HepG2 (cell line): ENCODE results near the gene SEC31B. TPM values are rescaled to one million over a fixed set of nuclear protein-coding genes. Genes with fewer than 3 reads are reported as not detected.

Source experiments
- ATAC-seq: fragments of 200-7000 bp; cut with Tn5 transposase; 3 replicates; pipeline ENCODE4 v1.9.1; 2020; ENCODE audit warnings: mild to moderate bottlenecking, moderate library complexity
- BruUV-seq: library from RNA; stranded (reverse); fragments of 400-500 nt; replicated peaks from 2 replicates; lab custom pipeline; 2021; lab: Mats Ljungman, UMichigan
- CTCF ChIA-PET: fragments of 300-600 bp; formaldehyde crosslinking; extraction: SDS; loops from one replicate; lab custom pipeline; 2021; ENCODE audit warnings: low total read pairs, inconsistent platforms, low intra/inter-chr PET ratio; lab: Yijun Ruan, JAX
- POLR2A ChIA-PET: fragments of 350-600 bp; sonication (Branson Sonifier 250); formaldehyde crosslinking; loops from one replicate; lab custom pipeline; 2020; ENCODE audit warnings: antibody characterized with exemption, inconsistent platforms; lab: Yijun Ruan, JAX
- DNase-seq: peaks from one replicate; pipeline ENCODE4 v3.0.0-alpha.2; 2015; ENCODE audit warnings: low spot score
- FAIRE-seq: peaks from 3 replicates; lab custom pipeline; 2011; peaks lifted over from hg19 to GRCh38; lab: Jason Lieb, UNC
- H2AFZ ChIP-seq: one replicate; pipeline ENCODE4 v1.6.1; 2011; ENCODE audit warnings: low read length, inconsistent platforms
- H3K27ac ChIP-seq: fragments of 300-600 bp; 3 replicates; pipeline ENCODE4 v1.8.0; 2011; ENCODE audit warnings: mixed run types, mild to moderate bottlenecking, mixed read lengths, low read length, inconsistent platforms; ENCODE audit not compliant: insufficient read depth; ENCODE audit errors: extremely low read length
- H3K27me3 ChIP-seq, 2 experiments: fragments of 200-600 bp in 1 of 2; 2 replicates in 1 of 2; 3 replicates in 1 of 2; pipeline versions ENCODE4 v1.6.0 to v1.8.0; 2011; ENCODE audit warnings: low read length in 2 of 2, mild to moderate bottlenecking in 2 of 2, moderate library complexity in 2 of 2, inconsistent platforms in 1 of 2; ENCODE audit not compliant: insufficient read depth in 2 of 2, control insufficient read depth in 1 of 2
- H3K36me3 ChIP-seq, 2 experiments: fragments of 200-600 bp in 1 of 2; replicated peaks in 1 of 2; 2 replicates in 1 of 2; 3 replicates in 1 of 2; pipeline versions ENCODE4 v1.5.1 to v1.8.0; 2011; ENCODE audit warnings: low read length in 2 of 2, inconsistent platforms in 1 of 2; ENCODE audit not compliant: insufficient read depth in 2 of 2, control insufficient read depth in 1 of 2
- H3K4me1 ChIP-seq: 2 replicates; pipeline ENCODE4 v1.5.1; 2012; ENCODE audit warnings: low read length, inconsistent platforms; ENCODE audit not compliant: insufficient read depth
- H3K4me2 ChIP-seq: 2 replicates; pipeline ENCODE4 v1.6.0; 2011; ENCODE audit warnings: low read depth, low read length, inconsistent platforms
- H3K4me3 ChIP-seq, 3 experiments: fragments of 200-600 bp in 1 of 3; sonication (generic), shearing (Covaris generic) in 1 of 3; replicated peaks in 1 of 3; 2 replicates each; pipeline ENCODE4 v1.5.1; 2011 to 2016; ENCODE audit warnings: low read length in 3 of 3, inconsistent platforms in 2 of 3, low read depth in 2 of 3, mild to moderate bottlenecking in 2 of 3, control low read depth in 1 of 3, mixed read lengths in 1 of 3; ENCODE audit not compliant: insufficient read depth in 1 of 3
- H3K79me2 ChIP-seq: one replicate; pipeline ENCODE4 v1.6.1; 2011; ENCODE audit warnings: low read length, inconsistent platforms; ENCODE audit not compliant: insufficient read depth
- H3K9ac ChIP-seq: 2 replicates; pipeline ENCODE4 v1.6.0; 2011; ENCODE audit warnings: mild to moderate bottlenecking, low read depth, low read length, inconsistent platforms; ENCODE audit not compliant: insufficient read depth
- H3K9me3 ChIP-seq: 2 replicates; pipeline ENCODE4 v1.5.1; 2012; ENCODE audit warnings: mild to moderate bottlenecking, low read length
- H4K20me1 ChIP-seq: 2 replicates; pipeline ENCODE4 v1.6.0; 2011; ENCODE audit warnings: inconsistent platforms, mild to moderate bottlenecking, low read length, moderate library complexity; ENCODE audit not compliant: insufficient read depth
- KLF11 ChIP-seq: IDR thresholded peaks from 2 replicates; pipeline ENCODE4 v1.6.1; 2016; ENCODE audit warnings: missing compliant biosample characterization
- MLLT10 ChIP-seq: sonication (generic); formaldehyde crosslinking; IDR thresholded peaks from 2 replicates; pipeline ENCODE4 v1.4.0; 2020; ENCODE audit warnings: missing genetic modification reagents
- MYC ChIP-seq: sonication (generic); formaldehyde crosslinking; IDR thresholded peaks from 2 replicates; pipeline ENCODE4 v1.9.0; 2021; ENCODE audit warnings: missing genetic modification reagents, borderline replicate concordance
- RBM39 ChIP-seq: fragments of 200-400 bp; formaldehyde crosslinking; IDR thresholded peaks from one replicate; pipeline ENCODE4 v1.6.1; 2018; ENCODE audit warnings: antibody characterized with exemption, mild to moderate bottlenecking, low read depth, low read length; ENCODE audit not compliant: poor library complexity, severe bottlenecking
- SALL1 ChIP-seq: sonication (generic); formaldehyde crosslinking; IDR thresholded peaks from 2 replicates; pipeline ENCODE4 v1.8.0; 2022; ENCODE audit warnings: mild to moderate bottlenecking, missing genetic modification reagents
- SMAD9 ChIP-seq: sonication (generic); formaldehyde crosslinking; IDR thresholded peaks from 2 replicates; pipeline ENCODE4 v1.5.1; 2020; ENCODE audit warnings: mild to moderate bottlenecking, missing genetic modification reagents
- THAP11 ChIP-seq: IDR thresholded peaks from 2 replicates; pipeline ENCODE4 v1.6.1; 2016; ENCODE audit warnings: missing biosample characterization, missing genetic modification reagents
- ZNF292 ChIP-seq: sonication (generic); formaldehyde crosslinking; IDR thresholded peaks from 2 replicates; pipeline ENCODE4 v1.8.1; 2022; ENCODE audit warnings: mild to moderate bottlenecking, low read depth, missing genetic modification reagents, borderline replicate concordance
- ZNF335 ChIP-seq: sonication (generic); formaldehyde crosslinking; IDR thresholded peaks from 2 replicates; pipeline ENCODE4 v1.4.0; 2020; ENCODE audit warnings: missing genetic modification reagents
- ZNF510 ChIP-seq: sonication (generic); formaldehyde crosslinking; IDR thresholded peaks from 2 replicates; pipeline ENCODE4 v1.4.0; 2020; ENCODE audit warnings: low read depth, mild to moderate bottlenecking, missing genetic modification reagents
- WGBS: methylation state at CpG from one replicate; pipeline ENCODE4 v1.1.6; 2017; ENCODE audit warnings: low lambda C conversion rate; 5-methylcytosine and 5-hydroxymethylcytosine counted together
- in situ Hi-C: cut with HindIII; loops from 2 replicates; pipeline ENCODE4 v1.10.0; 2017; ENCODE audit warnings: low pct_unique_long_range_greater_than_20kb; ENCODE audit not compliant: extremely low pct_ligation_motif_present
- intact Hi-C: fragments of 100-400 bp; cut with micrococcal nuclease; formaldehyde crosslinking; loops from one replicate; pipeline ENCODE4 v1.10.0; 2022; ENCODE audit not compliant: unreplicated experiment
- polyA plus RNA-seq, 8 experiments: library from polyadenylated mRNA; depleted of rRNA in 3 of 8; stranded (reverse) in 7 of 8; unstranded in 1 of 8; fragments of >200 nt; fragmentation: Illumina TruSeq in 4 of 8; extraction: Trizol in 4 of 8; gene quantifications; 2 replicates each; pipeline versions ENCODE4 v1.2.1 to v1.2.3, GENCODE V29; 2011 to 2016; ENCODE audit warnings: low read depth in 4 of 8, missing spikeins in 1 of 8, mixed read lengths in 1 of 8; ENCODE audit not compliant: insufficient read depth in 1 of 8
- total RNA-seq, 5 experiments: library from RNA; depleted of rRNA; stranded (reverse); fragments of >200 nt; fragmentation: Illumina TruSeq; extraction: Trizol; gene quantifications; 2 replicates each; pipeline ENCODE4 v1.2.3, GENCODE V29; 2016; ENCODE audit warnings: low read depth in 1 of 5
- TF ChIP-seq, protein P1 (sequence below): sonication (generic); formaldehyde crosslinking; IDR thresholded peaks from 2 replicates; pipeline ENCODE4 v1.4.0; 2020; ENCODE audit warnings: missing genetic modification reagents, mild to moderate bottlenecking, borderline replicate concordance
- TF ChIP-seq, protein P2 (sequence below): sonication (generic); formaldehyde crosslinking; IDR thresholded peaks from 2 replicates; pipeline ENCODE4 v1.9.0; 2021; ENCODE audit warnings: missing genetic modification reagents, borderline replicate concordance

The SEC31B gene
- total and polyA plus RNA-seq, 2 of the 13 experiments (the other 11 are each of a cell fraction or from before 2014, with no cell fraction given): 2.0 to 8.3 TPM

DNA sequence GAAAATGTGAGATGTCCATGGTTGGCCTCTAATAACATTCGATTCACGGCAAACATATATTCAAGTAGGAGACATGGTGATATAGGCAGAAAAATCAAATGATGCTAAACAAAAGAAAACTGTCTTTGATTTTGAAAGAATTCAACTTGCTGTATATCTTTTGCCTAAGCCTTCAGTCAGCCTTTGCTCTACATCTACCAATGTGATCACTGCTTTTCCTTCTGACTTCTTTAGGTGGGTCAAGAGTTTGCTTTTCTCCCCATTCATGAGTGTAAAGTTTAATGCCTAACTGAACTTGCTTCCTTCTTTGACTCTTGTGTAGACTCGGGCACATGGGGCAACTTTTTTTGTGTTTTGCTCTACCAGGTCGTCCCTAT, 15.7 kb upstream of the SEC31B start:
- WGBS: 46% methylated on average over 4 of the region's 4 CpGs
- intact Hi-C loops (no loop called here), in situ Hi-C loops (no loop called here)
- FAIRE-seq: no peak
- BruUV-seq: no TSS peak
- H3K27ac ChIP-seq: no peak overlapping the region
- H3K9me3 ChIP-seq: no peaks in the 10 kb centered on the region
- H4K20me1 ChIP-seq: no peaks in the 10 kb centered on the region
- DNase-seq: no peak
- H2AFZ ChIP-seq: peak overlapping the region; percentile 97
- H3K4me1 ChIP-seq: peaks cover 39% of the 10 kb centered on the region
- ChIA-PET POLR2A (interaction anchor here (0.7 to 1.8 kb wide), 19 partner anchors 9 to 578 kb away, joined by 3 to 22 read pairs (median 5); partner anchors contain the start of genes SCD and SEC31B), CTCF (no interaction called here)
- H3K9ac ChIP-seq: peak overlapping the region; percentile 68
- H3K27me3 ChIP-seq: no peaks in the 10 kb centered on the region; a peak in 1 of 5 replicates
- TF ChIP-seq RBM39: no peak
- TF ChIP-seq, protein P1, sequence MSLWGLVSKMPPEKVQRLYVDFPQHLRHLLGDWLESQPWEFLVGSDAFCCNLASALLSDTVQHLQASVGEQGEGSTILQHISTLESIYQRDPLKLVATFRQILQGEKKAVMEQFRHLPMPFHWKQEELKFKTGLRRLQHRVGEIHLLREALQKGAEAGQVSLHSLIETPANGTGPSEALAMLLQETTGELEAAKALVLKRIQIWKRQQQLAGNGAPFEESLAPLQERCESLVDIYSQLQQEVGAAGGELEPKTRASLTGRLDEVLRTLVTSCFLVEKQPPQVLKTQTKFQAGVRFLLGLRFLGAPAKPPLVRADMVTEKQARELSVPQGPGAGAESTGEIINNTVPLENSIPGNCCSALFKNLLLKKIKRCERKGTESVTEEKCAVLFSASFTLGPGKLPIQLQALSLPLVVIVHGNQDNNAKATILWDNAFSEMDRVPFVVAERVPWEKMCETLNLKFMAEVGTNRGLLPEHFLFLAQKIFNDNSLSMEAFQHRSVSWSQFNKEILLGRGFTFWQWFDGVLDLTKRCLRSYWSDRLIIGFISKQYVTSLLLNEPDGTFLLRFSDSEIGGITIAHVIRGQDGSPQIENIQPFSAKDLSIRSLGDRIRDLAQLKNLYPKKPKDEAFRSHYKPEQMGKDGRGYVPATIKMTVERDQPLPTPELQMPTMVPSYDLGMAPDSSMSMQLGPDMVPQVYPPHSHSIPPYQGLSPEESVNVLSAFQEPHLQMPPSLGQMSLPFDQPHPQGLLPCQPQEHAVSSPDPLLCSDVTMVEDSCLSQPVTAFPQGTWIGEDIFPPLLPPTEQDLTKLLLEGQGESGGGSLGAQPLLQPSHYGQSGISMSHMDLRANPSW (CRISPR knock-in tag): 0 out of 2 replicates have a peak, but pooled peaks have one; percentile 29
- TF ChIP-seq ZNF510 (CRISPR knock-in tag): 0 out of 2 replicates have a peak, but pooled peaks have one; percentile 8
- peaks cover 4 to 23% of the 10 kb centered on the region in 2 experiments for H3K36me3 ChIP-seq
- ATAC-seq: peak; percentile 56
- peak overlapping the region; percentile 72 to 85 (median 83); a peak in 5 of 6 replicates for H3K4me3 ChIP-seq
- peak overlapping the region; percentile 81 for H3K4me2 ChIP-seq
- peaks cover 31% of the 10 kb centered on the region for H3K79me2 ChIP-seq

DNA sequence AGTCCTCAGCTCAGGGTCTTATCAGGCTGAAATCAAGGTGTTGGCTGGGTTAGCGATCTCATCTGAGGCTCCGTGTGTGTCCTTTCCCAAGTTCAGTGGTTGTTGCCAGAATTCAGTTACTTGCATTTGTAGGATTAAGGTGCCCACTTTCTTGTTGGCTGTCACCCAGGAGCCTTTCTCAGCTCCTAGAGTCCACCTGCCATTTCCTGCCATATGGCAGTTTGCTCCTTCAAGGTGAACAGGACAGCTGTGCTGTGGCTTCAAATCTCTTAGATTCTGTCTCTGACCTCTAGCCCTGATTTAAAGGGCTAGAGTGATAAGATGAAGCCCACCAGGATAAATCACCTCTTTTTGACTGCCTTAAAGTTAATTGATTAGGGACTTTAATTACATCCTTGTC, 15.1 kb upstream of the SEC31B start:
- Histone ChIP-seq H4K20me1 (no peaks in the 10 kb centered on the region), H3K79me2 (peaks cover 35% of the 10 kb centered on the region), H3K9ac (no peak overlapping the region), H3K4me1 (peaks cover 41% of the 10 kb centered on the region), H2AFZ (peak overlapping the region; percentile 97), H3K36me3 (peaks cover 4 to 20% of the 10 kb centered on the region in 2 experiments), H3K27ac (no peak overlapping the region), H3K4me2 (peak overlapping the region; percentile 81; the same call in 1 of the 2 replicates), H3K4me3 (no peak overlapping the region), H3K27me3 (no peaks in the 10 kb centered on the region; a peak in 1 of 5 replicates), H3K9me3 (no peaks in the 10 kb centered on the region)
- DNase-seq (no peak), ATAC-seq (no peak), FAIRE-seq (no peak)
- ChIA-PET POLR2A (interaction anchor here (1.0 to 1.4 kb wide), 5 partner anchors 16 to 341 kb away, joined by 3 to 22 read pairs (median 3); no protein-coding TSS in a partner anchor), CTCF (no interaction called here)
- WGBS: 14% methylated on average over 2 of the region's 2 CpGs
- no TSS peak for BruUV-seq
- TF ChIP-seq, protein P2, sequence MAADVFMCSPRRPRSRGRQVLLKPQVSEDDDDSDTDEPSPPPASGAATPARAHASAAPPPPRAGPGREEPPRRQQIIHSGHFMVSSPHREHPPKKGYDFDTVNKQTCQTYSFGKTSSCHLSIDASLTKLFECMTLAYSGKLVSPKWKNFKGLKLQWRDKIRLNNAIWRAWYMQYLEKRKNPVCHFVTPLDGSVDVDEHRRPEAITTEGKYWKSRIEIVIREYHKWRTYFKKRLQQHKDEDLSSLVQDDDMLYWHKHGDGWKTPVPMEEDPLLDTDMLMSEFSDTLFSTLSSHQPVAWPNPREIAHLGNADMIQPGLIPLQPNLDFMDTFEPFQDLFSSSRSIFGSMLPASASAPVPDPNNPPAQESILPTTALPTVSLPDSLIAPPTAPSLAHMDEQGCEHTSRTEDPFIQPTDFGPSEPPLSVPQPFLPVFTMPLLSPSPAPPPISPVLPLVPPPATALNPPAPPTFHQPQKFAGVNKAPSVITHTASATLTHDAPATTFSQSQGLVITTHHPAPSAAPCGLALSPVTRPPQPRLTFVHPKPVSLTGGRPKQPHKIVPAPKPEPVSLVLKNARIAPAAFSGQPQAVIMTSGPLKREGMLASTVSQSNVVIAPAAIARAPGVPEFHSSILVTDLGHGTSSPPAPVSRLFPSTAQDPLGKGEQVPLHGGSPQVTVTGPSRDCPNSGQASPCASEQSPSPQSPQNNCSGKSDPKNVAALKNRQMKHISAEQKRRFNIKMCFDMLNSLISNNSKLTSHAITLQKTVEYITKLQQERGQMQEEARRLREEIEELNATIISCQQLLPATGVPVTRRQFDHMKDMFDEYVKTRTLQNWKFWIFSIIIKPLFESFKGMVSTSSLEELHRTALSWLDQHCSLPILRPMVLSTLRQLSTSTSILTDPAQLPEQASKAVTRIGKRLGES: no peak
- no peak for TF ChIP-seq SMAD9 (CRISPR knock-in tag)
- no peak for TF ChIP-seq SALL1 (CRISPR knock-in tag)
- TF ChIP-seq ZNF335 (CRISPR knock-in tag): no peak
- TF ChIP-seq ZNF292 (CRISPR knock-in tag): no peak
- TF ChIP-seq MYC (CRISPR knock-in tag): no peak
- TF ChIP-seq THAP11 (CRISPR knock-in tag): no peak
- no peak for TF ChIP-seq KLF11
- no peak for TF ChIP-seq MLLT10
- intact Hi-C loops (no loop called here), in situ Hi-C loops (no loop called here)
